HepG2 (cell line): ENCODE data around the gene MX2. TPM values are rescaled to one million over a fixed set of nuclear protein-coding genes. Genes with fewer than 3 reads are reported as not detected.

Experiments
- ATAC-seq: fragments of 200-7000 bp; cut with Tn5 transposase; 3 replicates; pipeline ENCODE4 v1.9.1; 2020; ENCODE audit warnings: mild to moderate bottlenecking, moderate library complexity
- BruUV-seq: library from RNA; stranded (reverse); fragments of 400-500 nt; replicated peaks from 2 replicates; lab custom pipeline; 2021; lab: Mats Ljungman, UMichigan
- CTCF ChIA-PET: fragments of 300-600 bp; formaldehyde crosslinking; extraction: SDS; loops from one replicate; lab custom pipeline; 2021; ENCODE audit warnings: low total read pairs, inconsistent platforms, low intra/inter-chr PET ratio; lab: Yijun Ruan, JAX
- POLR2A ChIA-PET: fragments of 350-600 bp; sonication (Branson Sonifier 250); formaldehyde crosslinking; loops from one replicate; lab custom pipeline; 2020; ENCODE audit warnings: antibody characterized with exemption, inconsistent platforms; lab: Yijun Ruan, JAX
- DNase-seq: peaks from one replicate; pipeline ENCODE4 v3.0.0-alpha.2; 2015; ENCODE audit warnings: low spot score
- FAIRE-seq: peaks from 3 replicates; lab custom pipeline; 2011; peaks lifted over from hg19 to GRCh38; lab: Jason Lieb, UNC
- H2AFZ ChIP-seq: one replicate; pipeline ENCODE4 v1.6.1; 2011; ENCODE audit warnings: low read length, inconsistent platforms
- H3K27ac ChIP-seq: fragments of 300-600 bp; 3 replicates; pipeline ENCODE4 v1.8.0; 2011; ENCODE audit warnings: mixed run types, mild to moderate bottlenecking, mixed read lengths, low read length, inconsistent platforms; ENCODE audit not compliant: insufficient read depth; ENCODE audit errors: extremely low read length
- H3K27me3 ChIP-seq, 2 experiments: fragments of 200-600 bp in 1 of 2; 2 replicates in 1 of 2; 3 replicates in 1 of 2; pipeline versions ENCODE4 v1.6.0 to v1.8.0; 2011; ENCODE audit warnings: low read length in 2 of 2, mild to moderate bottlenecking in 2 of 2, moderate library complexity in 2 of 2, inconsistent platforms in 1 of 2; ENCODE audit not compliant: insufficient read depth in 2 of 2, control insufficient read depth in 1 of 2
- H3K36me3 ChIP-seq, 2 experiments: fragments of 200-600 bp in 1 of 2; replicated peaks in 1 of 2; 2 replicates in 1 of 2; 3 replicates in 1 of 2; pipeline versions ENCODE4 v1.5.1 to v1.8.0; 2011; ENCODE audit warnings: low read length in 2 of 2, inconsistent platforms in 1 of 2; ENCODE audit not compliant: insufficient read depth in 2 of 2, control insufficient read depth in 1 of 2
- H3K4me1 ChIP-seq: 2 replicates; pipeline ENCODE4 v1.5.1; 2012; ENCODE audit warnings: low read length, inconsistent platforms; ENCODE audit not compliant: insufficient read depth
- H3K4me2 ChIP-seq: 2 replicates; pipeline ENCODE4 v1.6.0; 2011; ENCODE audit warnings: low read depth, low read length, inconsistent platforms
- H3K4me3 ChIP-seq, 3 experiments: fragments of 200-600 bp in 1 of 3; sonication (generic), shearing (Covaris generic) in 1 of 3; replicated peaks in 1 of 3; 2 replicates each; pipeline ENCODE4 v1.5.1; 2011 to 2016; ENCODE audit warnings: low read length in 3 of 3, inconsistent platforms in 2 of 3, low read depth in 2 of 3, mild to moderate bottlenecking in 2 of 3, control low read depth in 1 of 3, mixed read lengths in 1 of 3; ENCODE audit not compliant: insufficient read depth in 1 of 3
- H3K79me2 ChIP-seq: one replicate; pipeline ENCODE4 v1.6.1; 2011; ENCODE audit warnings: low read length, inconsistent platforms; ENCODE audit not compliant: insufficient read depth
- H3K9ac ChIP-seq: 2 replicates; pipeline ENCODE4 v1.6.0; 2011; ENCODE audit warnings: mild to moderate bottlenecking, low read depth, low read length, inconsistent platforms; ENCODE audit not compliant: insufficient read depth
- H3K9me3 ChIP-seq: 2 replicates; pipeline ENCODE4 v1.5.1; 2012; ENCODE audit warnings: mild to moderate bottlenecking, low read length
- H4K20me1 ChIP-seq: 2 replicates; pipeline ENCODE4 v1.6.0; 2011; ENCODE audit warnings: inconsistent platforms, mild to moderate bottlenecking, low read length, moderate library complexity; ENCODE audit not compliant: insufficient read depth
- ELF1 ChIP-seq: sonication (generic); formaldehyde crosslinking; IDR thresholded peaks from 2 replicates; pipeline ENCODE4 v1.4.0; 2020; ENCODE audit warnings: missing genetic modification reagents
- ETV5 ChIP-seq: IDR thresholded peaks from 2 replicates; pipeline ENCODE4 v1.6.1; 2018; ENCODE audit warnings: missing biosample characterization, missing genetic modification reagents, inconsistent platforms, borderline replicate concordance
- HOXD1 ChIP-seq: sonication (generic); formaldehyde crosslinking; IDR thresholded peaks from 2 replicates; pipeline ENCODE4 v1.5.0; 2020; ENCODE audit warnings: missing genetic modification reagents
- MED1 ChIP-seq: sonication (generic); formaldehyde crosslinking; IDR thresholded peaks from 2 replicates; pipeline ENCODE4 v1.4.0; 2020; ENCODE audit warnings: missing genetic modification reagents
- SNAPC2 ChIP-seq: sonication (generic); formaldehyde crosslinking; IDR thresholded peaks from 2 replicates; pipeline ENCODE4 v1.8.1; 2022; ENCODE audit warnings: mild to moderate bottlenecking, missing genetic modification reagents
- SNRNP70 ChIP-seq: fragments of 200-400 bp; formaldehyde crosslinking; IDR thresholded peaks from 2 replicates; pipeline ENCODE4 v1.6.1; 2017; ENCODE audit warnings: mild to moderate bottlenecking, low read depth, low read length, moderate library complexity
- ZNF101 ChIP-seq: sonication (generic); formaldehyde crosslinking; IDR thresholded peaks from 2 replicates; pipeline ENCODE4 v1.4.0; 2020; ENCODE audit warnings: mild to moderate bottlenecking, low read depth, missing genetic modification reagents, borderline replicate concordance
- ZNF317 ChIP-seq: sonication (generic); formaldehyde crosslinking; IDR thresholded peaks from 2 replicates; pipeline ENCODE4 v1.5.0; 2020; ENCODE audit warnings: mild to moderate bottlenecking, missing genetic modification reagents
- ZNF44 ChIP-seq: sonication (generic); formaldehyde crosslinking; IDR thresholded peaks from 2 replicates; pipeline ENCODE4 v1.5.1; 2020; ENCODE audit warnings: mild to moderate bottlenecking, missing genetic modification reagents
- ZNF564 ChIP-seq: sonication (generic); formaldehyde crosslinking; IDR thresholded peaks from 2 replicates; pipeline ENCODE4 v1.8.1; 2023; ENCODE audit warnings: mild to moderate bottlenecking, missing genetic modification reagents
- WGBS: methylation state at CpG from one replicate; pipeline ENCODE4 v1.1.6; 2017; ENCODE audit warnings: low lambda C conversion rate; 5-methylcytosine and 5-hydroxymethylcytosine counted together
- in situ Hi-C: cut with HindIII; loops from 2 replicates; pipeline ENCODE4 v1.10.0; 2017; ENCODE audit warnings: low pct_unique_long_range_greater_than_20kb; ENCODE audit not compliant: extremely low pct_ligation_motif_present
- intact Hi-C: fragments of 100-400 bp; cut with micrococcal nuclease; formaldehyde crosslinking; loops from one replicate; pipeline ENCODE4 v1.10.0; 2022; ENCODE audit not compliant: unreplicated experiment
- polyA plus RNA-seq, 8 experiments: library from polyadenylated mRNA; depleted of rRNA in 3 of 8; stranded (reverse) in 7 of 8; unstranded in 1 of 8; fragments of >200 nt; fragmentation: Illumina TruSeq in 4 of 8; extraction: Trizol in 4 of 8; gene quantifications; 2 replicates each; pipeline versions ENCODE4 v1.2.1 to v1.2.3, GENCODE V29; 2011 to 2016; ENCODE audit warnings: low read depth in 4 of 8, missing spikeins in 1 of 8, mixed read lengths in 1 of 8; ENCODE audit not compliant: insufficient read depth in 1 of 8
- total RNA-seq, 5 experiments: library from RNA; depleted of rRNA; stranded (reverse); fragments of >200 nt; fragmentation: Illumina TruSeq; extraction: Trizol; gene quantifications; 2 replicates each; pipeline ENCODE4 v1.2.3, GENCODE V29; 2016; ENCODE audit warnings: low read depth in 1 of 5
- TF ChIP-seq, protein P1 (sequence below): fragments of 450-650 bp; IDR thresholded peaks from 2 replicates; pipeline ENCODE4 v1.6.1; 2017
- TF ChIP-seq, protein P2 (sequence below): sonication (generic); formaldehyde crosslinking; conservative IDR thresholded peaks from 2 replicates; pipeline ENCODE4 v1.4.0; 2020; ENCODE audit warnings: missing genetic modification reagents
- TF ChIP-seq, protein P3 (sequence below): sonication (generic); formaldehyde crosslinking; IDR thresholded peaks from 2 replicates; pipeline ENCODE4 v1.4.0; 2020; ENCODE audit warnings: mild to moderate bottlenecking, low read depth, missing genetic modification reagents

MX2 gene
- total and polyA plus RNA-seq, 2 of the 13 experiments (the other 11 are each of a cell fraction or from before 2014, with no cell fraction given) = 24.0 to 35.7 TPM

DNA sequence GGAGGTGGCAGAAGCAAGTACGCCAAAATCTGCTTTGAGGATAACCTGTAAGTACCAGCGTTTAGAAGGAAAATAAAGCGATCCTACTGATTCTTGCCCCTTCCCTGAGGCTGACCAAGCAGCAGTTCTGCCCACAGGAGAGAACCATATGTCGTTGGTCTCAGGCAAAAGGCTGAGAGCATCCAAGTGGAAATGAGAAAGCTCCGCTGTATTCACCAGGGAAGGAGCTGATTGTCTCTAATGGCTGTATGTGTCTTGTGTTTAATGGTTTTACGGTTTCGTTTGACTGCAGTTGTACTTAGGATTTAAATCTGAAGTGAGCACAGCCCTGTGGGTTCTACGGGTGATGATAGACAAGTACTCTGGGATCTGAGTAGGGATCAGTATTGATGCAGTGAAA, 23.4 kb upstream of the MX2 start (continued):
- TF ChIP-seq HOXD1 (CRISPR knock-in tag) = no peak

DNA sequence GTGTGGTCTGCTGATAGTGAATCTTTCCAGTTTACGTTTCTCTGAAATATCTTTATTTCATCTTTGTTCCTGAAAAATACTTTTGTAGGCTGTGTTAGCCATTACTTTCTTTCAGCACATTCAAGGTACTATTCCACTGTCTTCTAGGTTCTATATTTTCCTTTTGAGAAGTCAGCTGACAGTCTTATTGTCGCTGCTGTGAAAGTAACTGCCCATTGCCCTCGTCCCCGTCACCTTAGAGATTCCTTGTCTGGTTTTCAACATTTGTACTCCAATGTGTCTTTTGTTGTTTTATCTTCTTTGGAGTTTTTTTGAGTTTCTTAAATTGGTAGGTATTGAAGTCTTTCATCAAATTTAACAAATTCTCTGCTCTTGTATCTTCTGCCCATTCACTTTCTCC, 19.8 kb upstream of the MX2 start:
- FAIRE-seq (no peak), ATAC-seq (no peak), DNase-seq (no peak)
- TF ChIP-seq ZNF317 (CRISPR knock-in tag) (peak; percentile 99), ZNF44 (CRISPR knock-in tag) (no peak)
- TF ChIP-seq, protein P1, sequence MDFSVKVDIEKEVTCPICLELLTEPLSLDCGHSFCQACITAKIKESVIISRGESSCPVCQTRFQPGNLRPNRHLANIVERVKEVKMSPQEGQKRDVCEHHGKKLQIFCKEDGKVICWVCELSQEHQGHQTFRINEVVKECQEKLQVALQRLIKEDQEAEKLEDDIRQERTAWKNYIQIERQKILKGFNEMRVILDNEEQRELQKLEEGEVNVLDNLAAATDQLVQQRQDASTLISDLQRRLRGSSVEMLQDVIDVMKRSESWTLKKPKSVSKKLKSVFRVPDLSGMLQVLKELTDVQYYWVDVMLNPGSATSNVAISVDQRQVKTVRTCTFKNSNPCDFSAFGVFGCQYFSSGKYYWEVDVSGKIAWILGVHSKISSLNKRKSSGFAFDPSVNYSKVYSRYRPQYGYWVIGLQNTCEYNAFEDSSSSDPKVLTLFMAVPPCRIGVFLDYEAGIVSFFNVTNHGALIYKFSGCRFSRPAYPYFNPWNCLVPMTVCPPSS = no peak
- in situ Hi-C loops = no loop called here
- WGBS = 98% methylated on average over 4 of the region's 4 CpGs
- no peak overlapping the region for H3K27ac ChIP-seq
- peaks cover 6% of the 10 kb centered on the region for H3K79me2 ChIP-seq
- H3K9ac ChIP-seq = no peak overlapping the region
- no peaks in the 10 kb centered on the region for H4K20me1 ChIP-seq
- no peaks in the 10 kb centered on the region for H3K4me1 ChIP-seq
- no peaks in the 10 kb centered on the region for H3K27me3 ChIP-seq
- H3K9me3 ChIP-seq = no peaks in the 10 kb centered on the region; the same call in 1 of the 2 replicates
- H3K4me2 ChIP-seq = no peak overlapping the region
- intact Hi-C loops = no loop called here
- no peak overlapping the region for H2AFZ ChIP-seq
- H3K4me3 ChIP-seq = no peak overlapping the region
- CTCF ChIA-PET = no interaction called here
- no TSS peak for BruUV-seq
- peaks cover 12 to 64% of the 10 kb centered on the region in 2 experiments for H3K36me3 ChIP-seq
- POLR2A ChIA-PET = no interaction called here

DNA sequence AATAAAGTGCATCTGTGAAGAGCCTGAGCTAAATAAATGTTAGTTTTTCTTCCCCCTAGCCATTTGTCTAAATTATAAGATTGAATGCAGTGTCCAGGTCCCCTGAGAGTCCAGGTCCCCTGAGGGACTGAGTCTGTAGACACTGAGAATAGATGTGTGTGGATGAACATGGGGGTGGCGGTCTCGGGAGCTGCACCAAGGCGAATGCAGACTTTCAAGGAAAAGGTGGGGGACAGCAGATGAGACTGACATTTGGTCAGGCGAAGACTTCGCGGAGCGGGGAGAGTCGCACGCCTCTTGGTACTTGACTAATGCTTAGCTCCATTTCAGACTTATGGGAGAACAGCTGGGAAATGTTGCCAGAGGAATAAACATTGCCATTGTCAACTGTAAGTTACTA, 17.7 kb upstream of the MX2 start:
- in situ Hi-C loops (no loop called here), intact Hi-C loops (no loop called here)
- ATAC-seq (no peak), FAIRE-seq (no peak), DNase-seq (no peak)
- ChIA-PET CTCF (no interaction called here), POLR2A (no interaction called here)
- H2AFZ ChIP-seq = no peak overlapping the region
- H3K27me3 ChIP-seq = no peaks in the 10 kb centered on the region
- peaks cover 2% of the 10 kb centered on the region for H3K79me2 ChIP-seq
- no peaks in the 10 kb centered on the region for H3K4me1 ChIP-seq
- H3K4me2 ChIP-seq = no peak overlapping the region
- BruUV-seq = no TSS peak
- no peak overlapping the region for H3K9ac ChIP-seq
- no peak overlapping the region for H3K27ac ChIP-seq
- peaks cover 13 to 72% of the 10 kb centered on the region in 2 experiments for H3K36me3 ChIP-seq
- no peaks in the 10 kb centered on the region for H4K20me1 ChIP-seq
- no peak overlapping the region for H3K4me3 ChIP-seq
- WGBS = 96% methylated on average over 9 of the region's 9 CpGs
- no peaks in the 10 kb centered on the region; the same call in 1 of the 2 replicates for H3K9me3 ChIP-seq
- TF ChIP-seq, protein P2, sequence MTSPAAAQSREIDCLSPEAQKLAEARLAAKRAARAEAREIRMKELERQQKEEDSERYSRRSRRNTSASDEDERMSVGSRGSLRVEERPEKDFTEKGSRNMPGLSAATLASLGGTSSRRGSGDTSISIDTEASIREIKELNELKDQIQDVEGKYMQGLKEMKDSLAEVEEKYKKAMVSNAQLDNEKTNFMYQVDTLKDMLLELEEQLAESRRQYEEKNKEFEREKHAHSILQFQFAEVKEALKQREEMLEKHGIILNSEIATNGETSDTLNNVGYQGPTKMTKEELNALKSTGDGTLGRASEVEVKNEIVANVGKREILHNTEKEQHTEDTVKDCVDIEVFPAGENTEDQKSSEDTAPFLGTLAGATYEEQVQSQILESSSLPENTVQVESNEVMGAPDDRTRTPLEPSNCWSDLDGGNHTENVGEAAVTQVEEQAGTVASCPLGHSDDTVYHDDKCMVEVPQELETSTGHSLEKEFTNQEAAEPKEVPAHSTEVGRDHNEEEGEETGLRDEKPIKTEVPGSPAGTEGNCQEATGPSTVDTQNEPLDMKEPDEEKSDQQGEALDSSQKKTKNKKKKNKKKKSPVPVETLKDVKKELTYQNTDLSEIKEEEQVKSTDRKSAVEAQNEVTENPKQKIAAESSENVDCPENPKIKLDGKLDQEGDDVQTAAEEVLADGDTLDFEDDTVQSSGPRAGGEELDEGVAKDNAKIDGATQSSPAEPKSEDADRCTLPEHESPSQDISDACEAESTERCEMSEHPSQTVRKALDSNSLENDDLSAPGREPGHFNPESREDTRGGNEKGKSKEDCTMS (CRISPR knock-in tag) = no peak
- TF ChIP-seq ETV5 (CRISPR knock-in tag) (no peak), SNAPC2 (CRISPR knock-in tag) (no peak), ZNF101 (CRISPR knock-in tag) (no peak), SNRNP70 (no peak), ELF1 (CRISPR knock-in tag) (no peak), MED1 (CRISPR knock-in tag) (no peak), ZNF564 (CRISPR knock-in tag) (no peak)
- TF ChIP-seq, protein P3, sequence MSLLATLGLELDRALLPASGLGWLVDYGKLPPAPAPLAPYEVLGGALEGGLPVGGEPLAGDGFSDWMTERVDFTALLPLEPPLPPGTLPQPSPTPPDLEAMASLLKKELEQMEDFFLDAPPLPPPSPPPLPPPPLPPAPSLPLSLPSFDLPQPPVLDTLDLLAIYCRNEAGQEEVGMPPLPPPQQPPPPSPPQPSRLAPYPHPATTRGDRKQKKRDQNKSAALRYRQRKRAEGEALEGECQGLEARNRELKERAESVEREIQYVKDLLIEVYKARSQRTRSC (CRISPR knock-in tag) = no peak
